Fibroblast of lung (primary cell): Measurements from ENCODE around the gene PLAAT3.

Experiments
- CTCF ChIP-seq, 2 donors: IDR thresholded peaks in 1 of 2; conservative IDR thresholded peaks in 1 of 2; 1 replicate in 1 of 2; 2 replicates in 1 of 2; pipeline ENCODE4 v1.5.1; 2011 to 2012; ENCODE audit warnings: low read length in 2 of 2, control low read depth in 1 of 2, inconsistent platforms in 1 of 2, low read depth in 1 of 2, mild to moderate bottlenecking in 1 of 2
- EZH2 ChIP-seq: IDR thresholded peaks from 2 replicates; pipeline ENCODE4 v1.5.1; 2012; ENCODE audit warnings: low read length, control low read depth, mild to moderate bottlenecking; ENCODE audit errors: missing control alignments

GRCh38 chr11:63551889-63552266 lies 62.4 kb downstream of the PLAAT3 start:
- TF ChIP-seq CTCF (conservative IDR thresholded peaks at IDR 0.05 in 1 of 2, IDR thresholded peaks at IDR 0.05 in 1 of 2; ENCODE audit: low read depth in 1 of 2, low read length in 2 of 2) (no peak), EZH2 (no peak)
